HEK293T (cell line): ENCODE data around the gene ZPR1.

Source experiments
- ARNT ChIP-seq: fragments of 450-650 bp; IDR thresholded peaks from 2 replicates; pipeline ENCODE4 v1.6.1; 2017; ENCODE audit warnings: mild to moderate bottlenecking
- ELF4 ChIP-seq: fragments of 450-650 bp; IDR thresholded peaks from 2 replicates; pipeline ENCODE4 v1.6.1; 2017; ENCODE audit warnings: antibody characterized with exemption
- FOXM1 ChIP-seq: fragments of 450-650 bp; IDR thresholded peaks from 2 replicates; pipeline ENCODE4 v1.6.1; 2017; ENCODE audit warnings: mild to moderate bottlenecking, borderline replicate concordance
- L3MBTL2 ChIP-seq: fragments of 450-650 bp; conservative IDR thresholded peaks from 2 replicates; pipeline ENCODE4 v1.6.1; 2016; ENCODE audit warnings: mild to moderate bottlenecking
- NFRKB ChIP-seq: fragments of 450-650 bp; IDR thresholded peaks from 2 replicates; pipeline ENCODE4 v1.6.1; 2016; ENCODE audit warnings: mild to moderate bottlenecking, moderate library complexity
- SP1 ChIP-seq: fragments of 450-650 bp; IDR thresholded peaks from 2 replicates; pipeline ENCODE4 v1.6.1; 2017
- SUZ12 ChIP-seq: fragments of 450-650 bp; IDR thresholded peaks from 2 replicates; pipeline ENCODE4 v1.6.1; 2016; ENCODE audit warnings: mild to moderate bottlenecking
- ZNF384 ChIP-seq: fragments of 450-650 bp; IDR thresholded peaks from 2 replicates; pipeline ENCODE4 v1.6.1; 2016
- TF ChIP-seq, protein P1 (sequence below): fragments of 450-650 bp; IDR thresholded peaks from 2 replicates; pipeline ENCODE4 v1.6.1; 2016

DNA sequence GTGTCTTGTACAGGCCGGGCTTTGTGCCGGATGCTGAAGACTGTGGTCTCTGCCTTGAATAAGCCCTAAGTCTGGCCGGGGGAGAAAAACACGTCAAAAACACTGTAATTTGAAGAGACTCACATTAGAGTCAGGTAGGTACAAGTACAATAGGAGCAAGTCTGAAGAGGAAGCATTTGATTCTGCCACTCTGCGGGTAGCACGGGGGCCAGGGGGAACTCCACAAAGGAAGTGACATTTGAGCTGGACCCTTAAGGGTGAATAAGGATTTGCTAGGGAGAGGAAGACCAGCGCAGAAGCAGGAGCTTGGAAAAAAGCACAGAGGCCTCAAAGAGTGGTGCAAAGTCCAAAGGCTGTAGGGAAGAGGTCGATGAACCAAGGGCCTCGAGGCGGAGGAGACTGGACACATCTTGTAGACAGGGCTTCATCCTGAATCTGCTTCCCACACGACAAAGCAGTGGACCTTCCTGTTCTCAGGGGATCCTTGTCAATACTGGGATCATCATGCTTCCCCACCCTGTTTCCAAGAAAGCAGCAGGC lies 53.8 kb downstream of the ZPR1 start:
- TF ChIP-seq SP1 (no peak), ARNT (no peak), ELF4 (no peak), FOXM1 (no peak), NFRKB (no peak), ZNF384 (no peak), SUZ12 (no peak), L3MBTL2 (no peak)
- TF ChIP-seq, protein P1, sequence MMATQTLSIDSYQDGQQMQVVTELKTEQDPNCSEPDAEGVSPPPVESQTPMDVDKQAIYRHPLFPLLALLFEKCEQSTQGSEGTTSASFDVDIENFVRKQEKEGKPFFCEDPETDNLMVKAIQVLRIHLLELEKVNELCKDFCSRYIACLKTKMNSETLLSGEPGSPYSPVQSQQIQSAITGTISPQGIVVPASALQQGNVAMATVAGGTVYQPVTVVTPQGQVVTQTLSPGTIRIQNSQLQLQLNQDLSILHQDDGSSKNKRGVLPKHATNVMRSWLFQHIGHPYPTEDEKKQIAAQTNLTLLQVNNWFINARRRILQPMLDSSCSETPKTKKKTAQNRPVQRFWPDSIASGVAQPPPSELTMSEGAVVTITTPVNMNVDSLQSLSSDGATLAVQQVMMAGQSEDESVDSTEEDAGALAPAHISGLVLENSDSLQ, result no peak
